CD14-positive monocyte (primary cell): Measurements from ENCODE around the gene CABP4. TPM values are rescaled to one million over a fixed set of nuclear protein-coding genes. Genes with fewer than 3 reads are reported as not detected.

Source experiments
- DNase-seq, 3 donors: peaks; one replicate each; pipeline ENCODE4 v3.0.0-alpha.2; 2011 to 2022
- H2AFZ ChIP-seq: 2 replicates; pipeline ENCODE4 v1.6.0; 2012; ENCODE audit warnings: mild to moderate bottlenecking, low read depth, low read length, inconsistent platforms; ENCODE audit not compliant: insufficient read depth, poor library complexity, severe bottlenecking
- H3K27ac ChIP-seq, 2 donors: 1 replicate in 1 of 2; 2 replicates in 1 of 2; pipeline ENCODE4 v1.5.1; 2012 to 2013; ENCODE audit warnings: low read length in 2 of 2, control low read depth in 1 of 2, inconsistent platforms in 1 of 2, low read depth in 1 of 2, mild to moderate bottlenecking in 1 of 2
- H3K27me3 ChIP-seq, 2 donors: one replicate each; pipeline versions ENCODE4 v1.6.0 to v1.6.1; 2011 to 2013; ENCODE audit warnings: low read length in 2 of 2; ENCODE audit not compliant: control insufficient read depth in 2 of 2, insufficient read depth in 2 of 2
- H3K36me3 ChIP-seq, 2 donors: replicated peaks in 1 of 2; 1 replicate in 1 of 2; 2 replicates in 1 of 2; pipeline versions ENCODE4 v1.5.1 to v1.6.1; 2012 to 2013; ENCODE audit warnings: low read length in 2 of 2, control low read depth in 1 of 2, inconsistent platforms in 1 of 2, mild to moderate bottlenecking in 1 of 2; ENCODE audit not compliant: insufficient read depth in 2 of 2, control insufficient read depth in 1 of 2
- H3K4me1 ChIP-seq, 2 donors: 1 replicate in 1 of 2; 2 replicates in 1 of 2; pipeline versions ENCODE4 v1.5.1 to v1.6.1; 2012 to 2013; ENCODE audit warnings: low read length in 2 of 2, control low read depth in 1 of 2, inconsistent platforms in 1 of 2, mild to moderate bottlenecking in 1 of 2, moderate library complexity in 1 of 2; ENCODE audit not compliant: insufficient read depth in 2 of 2, control insufficient read depth in 1 of 2
- H3K4me2 ChIP-seq: replicated peaks from 2 replicates; pipeline ENCODE3; 2012; ENCODE audit warnings: low read length, moderate library complexity, mild to moderate bottlenecking; ENCODE audit not compliant: poor library complexity, severe bottlenecking; ENCODE audit errors: extremely low read depth
- H3K4me3 ChIP-seq, 3 experiments: fragments of 200-600 bp in 1 of 3; sonication (generic) in 1 of 3; replicated peaks in 1 of 3; 1 replicate in 2 of 3; 2 replicates in 1 of 3; pipeline ENCODE4 v1.5.1; 2011 to 2013; ENCODE audit warnings: low read length in 3 of 3, mild to moderate bottlenecking in 3 of 3, control low read depth in 2 of 3, low read depth in 2 of 3, inconsistent platforms in 1 of 3, moderate library complexity in 1 of 3
- H3K79me2 ChIP-seq: 2 replicates; pipeline ENCODE4 v1.6.0; 2012; ENCODE audit warnings: mild to moderate bottlenecking, control low read depth, inconsistent platforms, low read length, moderate library complexity; ENCODE audit not compliant: insufficient read depth
- H3K9ac ChIP-seq: 2 replicates; pipeline ENCODE4 v1.6.0; 2017; ENCODE audit warnings: low read length, mild to moderate bottlenecking; ENCODE audit not compliant: insufficient read depth, poor library complexity, severe bottlenecking
- H3K9me3 ChIP-seq, 2 donors: replicated peaks in 1 of 2; 1 replicate in 1 of 2; 2 replicates in 1 of 2; pipeline versions ENCODE4 v1.5.1 to v1.6.1; 2012 to 2013; ENCODE audit warnings: low read length in 2 of 2, control low read depth in 1 of 2; ENCODE audit not compliant: control insufficient read depth in 1 of 2, insufficient read depth in 1 of 2
- H4K20me1 ChIP-seq: 2 replicates; pipeline ENCODE4 v1.6.0; 2012; ENCODE audit warnings: mild to moderate bottlenecking, low read length, control low read depth, moderate library complexity; ENCODE audit not compliant: insufficient read depth
- H3K27ac Mint-ChIP-seq, 7 donors: one replicate each; pipeline ENCODE4 v1.8.0; 2020; ENCODE audit warnings: mild to moderate bottlenecking in 7 of 7, mixed read lengths in 7 of 7, moderate library complexity in 6 of 7, inconsistent platforms in 2 of 7
- H3K27me3 Mint-ChIP-seq, 3 donors: one replicate each; pipeline ENCODE4 v1.8.0; 2021 to 2022; ENCODE audit warnings: low read depth in 3 of 3, mild to moderate bottlenecking in 3 of 3, mixed read lengths in 3 of 3, moderate library complexity in 3 of 3, inconsistent platforms in 1 of 3
- H3K36me3 Mint-ChIP-seq, 2 donors: one replicate each; pipeline ENCODE4 v1.8.0; 2020; ENCODE audit warnings: mixed read lengths in 2 of 2, inconsistent platforms in 1 of 2, mild to moderate bottlenecking in 1 of 2
- H3K4me1 Mint-ChIP-seq: one replicate; pipeline ENCODE4 v1.8.0; 2020; ENCODE audit warnings: mild to moderate bottlenecking, mixed read lengths
- H3K4me3 Mint-ChIP-seq, 2 donors: one replicate each; pipeline ENCODE4 v1.8.0; 2020; ENCODE audit warnings: mild to moderate bottlenecking in 2 of 2, mixed read lengths in 2 of 2, moderate library complexity in 1 of 2
- H3K9me3 Mint-ChIP-seq, 7 donors: one replicate each; pipeline ENCODE4 v1.8.0; 2020 to 2022; ENCODE audit warnings: mixed read lengths in 7 of 7, mild to moderate bottlenecking in 6 of 7, moderate library complexity in 6 of 7, inconsistent platforms in 2 of 7
- CTCF ChIP-seq: fragments of 200-600 bp; IDR thresholded peaks from one replicate; pipeline ENCODE4 v1.8.0; 2022; ENCODE audit warnings: antibody characterized with exemption, mild to moderate bottlenecking
- WGBS: methylation state at CpG from one replicate; pipeline ENCODE4 v1.1.5; 2013; ENCODE audit warnings: missing lambda C conversion rate; ENCODE audit not compliant: insufficient coverage; 5-methylcytosine and 5-hydroxymethylcytosine counted together
- intact Hi-C, 2 donors: fragments of 100-400 bp; cut with micrococcal nuclease; formaldehyde crosslinking; loops; one replicate each; pipeline versions ENCODE4 v1.15.0 to v1.15.1; 2023
- polyA plus RNA-seq, 3 donors: library from polyadenylated mRNA; depleted of rRNA in 1 of 3; unstranded in 2 of 3; stranded (reverse) in 1 of 3; fragments of 300-500 nt in 2 of 3; fragments of >200 nt in 1 of 3; fragmentation: Illumina TruSeq in 2 of 3; gene quantifications; 1 replicate in 2 of 3; 2 replicates in 1 of 3; pipeline ENCODE4 v1.2.3, GENCODE V29; 2012 to 2021

Gene CABP4
- polyA plus RNA-seq, 3 donors: 0.28 to 1.7 TPM; not detected in 1

DNA sequence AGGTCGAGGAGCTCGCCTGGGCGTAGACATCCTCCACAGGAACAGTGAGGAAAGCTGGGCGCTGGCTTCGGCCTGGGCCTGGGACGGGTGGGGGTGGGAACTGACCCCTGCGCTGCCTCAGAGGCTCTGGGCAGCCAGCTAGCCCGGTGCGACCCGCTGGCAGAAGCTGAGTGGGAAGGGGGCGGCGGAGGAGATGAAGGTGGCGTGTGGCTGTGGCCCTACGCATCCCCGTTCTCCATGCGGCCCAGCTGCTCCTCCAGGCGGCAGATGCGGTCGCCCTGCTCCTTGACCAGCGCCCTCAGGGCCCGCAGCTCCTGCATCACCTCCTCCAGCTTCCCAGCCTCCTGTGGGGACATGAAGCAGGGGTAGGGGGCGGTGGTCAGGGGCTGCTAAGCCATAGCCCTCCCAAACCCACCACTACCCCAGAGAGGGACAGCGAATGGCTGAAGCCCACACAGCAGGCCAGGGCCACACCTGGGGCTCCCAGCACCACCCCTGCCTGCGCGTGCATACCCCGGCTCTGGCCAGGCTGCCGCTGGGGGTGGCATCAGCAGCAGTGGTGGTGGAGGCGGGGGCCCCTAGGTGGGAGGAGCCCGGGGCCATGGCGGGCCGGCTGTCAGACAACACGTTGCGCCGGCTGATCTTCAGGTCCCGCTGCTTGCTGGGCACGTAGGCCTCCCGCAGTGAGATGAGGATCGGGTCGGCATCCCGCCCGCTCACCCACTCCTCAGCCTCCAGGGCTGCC lies 16.8 kb upstream of the CABP4 start:
- no peak overlapping the region for H2AFZ ChIP-seq
- peaks cover 42 to 56% of the 10 kb centered on the region in 2 donors for H3K36me3 Mint-ChIP-seq
- H3K9me3 ChIP-seq: no peaks in the 10 kb centered on the region
- DNase-seq: no peak
- H3K27me3 Mint-ChIP-seq: no peaks in the 10 kb centered on the region
- peak overlapping the region in 1 of 2 donors; percentile 59 for H3K4me3 Mint-ChIP-seq
- no peak overlapping the region for H3K9ac ChIP-seq
- no peaks in the 10 kb centered on the region for H3K27me3 ChIP-seq
- no peak overlapping the region for H3K4me3 ChIP-seq
- peaks cover 30 to 73% of the 10 kb centered on the region in 2 donors for H3K36me3 ChIP-seq
- peaks cover 44% of the 10 kb centered on the region for H3K4me1 Mint-ChIP-seq
- TF ChIP-seq CTCF: no peak
- WGBS: 89% methylated on average over 22 of the region's 41 CpGs
- intact Hi-C loops: no loop called here
- H4K20me1 ChIP-seq: peaks cover 86% of the 10 kb centered on the region
- peak overlapping the region in 2 of 7 donors; percentile 70 to 82 for H3K27ac Mint-ChIP-seq
- no peaks in the 10 kb centered on the region for H3K79me2 ChIP-seq
- no peaks in the 10 kb centered on the region for H3K9me3 Mint-ChIP-seq
- H3K4me2 ChIP-seq: no peak overlapping the region
- H3K4me1 ChIP-seq: peaks cover 22 to 55% of the 10 kb centered on the region in 2 donors
- H3K27ac ChIP-seq: no peak overlapping the region

DNA sequence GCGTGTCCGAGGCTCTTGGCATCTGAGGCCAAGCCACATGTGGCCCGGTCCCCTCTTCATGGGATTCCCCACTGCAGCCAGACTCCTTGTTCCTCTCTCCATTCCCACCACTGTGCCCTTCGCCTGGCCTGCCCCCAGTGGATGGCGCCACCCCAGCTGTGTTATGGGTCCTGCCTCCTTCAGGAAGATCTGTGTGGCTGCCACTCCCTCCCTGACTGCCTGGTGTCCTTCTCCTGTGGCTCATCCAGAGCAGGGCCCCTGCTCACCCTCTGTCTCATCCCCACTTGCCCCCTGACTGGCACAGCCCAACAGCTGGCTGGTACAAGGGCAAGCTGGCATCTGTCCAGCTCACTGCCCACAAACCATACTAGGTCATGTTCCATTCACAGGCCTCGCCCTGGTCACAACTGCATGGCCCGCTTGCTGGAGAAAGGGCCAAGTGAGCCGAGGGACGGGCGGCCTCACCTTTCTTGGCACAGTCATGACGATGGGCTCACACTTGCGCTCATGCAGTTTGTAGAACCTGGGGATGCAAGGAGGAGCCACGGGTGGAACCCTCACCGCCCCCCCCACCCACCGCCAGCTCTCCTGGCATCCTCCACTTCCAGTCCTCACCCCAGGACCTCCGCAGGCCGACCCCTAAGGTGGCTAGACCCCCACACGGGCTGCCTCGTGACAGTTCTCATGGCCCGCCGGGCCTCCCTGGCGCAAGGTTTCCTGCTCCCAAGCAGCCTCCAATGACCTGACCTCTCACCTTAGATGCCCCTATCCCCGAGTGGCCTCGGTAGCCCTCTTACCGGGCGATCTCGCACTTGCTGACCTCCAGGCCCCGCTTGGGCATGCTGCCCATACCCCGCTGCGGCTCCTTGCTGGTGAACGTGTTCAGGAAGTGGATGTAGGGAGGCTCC lies 15.6 kb upstream of the CABP4 start:
- Mint-ChIP-seq H3K27me3 (peaks cover 0 to 2% (median 1%) of the 10 kb centered on the region in 3 donors), H3K9me3 (no peaks in the 10 kb centered on the region), H3K4me1 (peaks cover 51% of the 10 kb centered on the region), H3K36me3 (peaks cover 35 to 46% of the 10 kb centered on the region in 2 donors), H3K27ac (peak overlapping the region; percentile 41 to 82 (median 69)), H3K4me3 (peak overlapping the region in 1 of 2 donors; percentile 41)
- peak in 2 of 3 donors; percentile 27 to 42 for DNase-seq
- Histone ChIP-seq H3K27me3 (no peaks in the 10 kb centered on the region), H3K79me2 (no peaks in the 10 kb centered on the region), H4K20me1 (peaks cover 76% of the 10 kb centered on the region), H3K9me3 (no peaks in the 10 kb centered on the region), H3K9ac (no peak overlapping the region), H3K4me2 (no peak overlapping the region), H3K4me1 (peaks cover 31 to 65% of the 10 kb centered on the region in 2 donors), H3K4me3 (no peak overlapping the region), H2AFZ (no peak overlapping the region), H3K27ac (peak overlapping the region in 1 of 2 donors; percentile 8), H3K36me3 (peaks cover 17 to 60% of the 10 kb centered on the region in 2 donors)
- 47% methylated on average over 21 of the region's 31 CpGs for WGBS
- intact Hi-C loops: no loop called here
- peak; percentile 15 for TF ChIP-seq CTCF
